Esophagus squamous epithelium (tissue), 4 donors: ENCODE results near the gene TBL1X.

Experiments used
- POLR2A ChIP-seq, 4 donors: fragments of 450-650 bp; IDR thresholded peaks; one replicate each; pipeline ENCODE4 v1.6.1; 2017; ENCODE audit warnings: antibody characterized with exemption in 4 of 4, mild to moderate bottlenecking in 4 of 4, moderate library complexity in 3 of 4
- TF ChIP-seq, protein P1 (sequence below), 6 experiments: fragments of 450-650 bp in 4 of 6; fragments of 200-600 bp in 2 of 6; sonication (generic) in 2 of 6; IDR thresholded peaks; one replicate each; pipeline ENCODE4 v1.5.1; 2016 to 2019; ENCODE audit warnings: antibody characterized with exemption in 6 of 6, mild to moderate bottlenecking in 4 of 6, moderate library complexity in 4 of 6

DNA sequence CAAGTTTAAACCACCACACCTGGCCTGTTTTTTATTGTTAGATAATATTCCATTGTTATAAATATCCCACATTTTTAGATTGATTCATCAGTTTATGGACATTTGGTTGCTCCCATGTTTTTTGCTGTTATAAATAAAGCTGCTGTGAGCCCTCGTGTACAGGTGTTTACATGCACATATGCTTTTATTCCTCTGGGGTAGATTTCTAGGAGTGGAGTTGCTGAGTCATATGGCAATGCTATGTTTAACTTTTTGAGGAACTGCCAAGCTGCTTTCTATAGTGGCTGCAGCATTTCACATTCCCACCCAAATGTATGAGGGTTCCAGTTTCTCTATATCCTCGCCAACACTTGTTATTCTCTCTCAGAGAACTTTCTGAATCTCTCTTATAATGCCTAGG, 90.5 kb downstream of the TBL1X start:
- TF ChIP-seq, protein P1, sequence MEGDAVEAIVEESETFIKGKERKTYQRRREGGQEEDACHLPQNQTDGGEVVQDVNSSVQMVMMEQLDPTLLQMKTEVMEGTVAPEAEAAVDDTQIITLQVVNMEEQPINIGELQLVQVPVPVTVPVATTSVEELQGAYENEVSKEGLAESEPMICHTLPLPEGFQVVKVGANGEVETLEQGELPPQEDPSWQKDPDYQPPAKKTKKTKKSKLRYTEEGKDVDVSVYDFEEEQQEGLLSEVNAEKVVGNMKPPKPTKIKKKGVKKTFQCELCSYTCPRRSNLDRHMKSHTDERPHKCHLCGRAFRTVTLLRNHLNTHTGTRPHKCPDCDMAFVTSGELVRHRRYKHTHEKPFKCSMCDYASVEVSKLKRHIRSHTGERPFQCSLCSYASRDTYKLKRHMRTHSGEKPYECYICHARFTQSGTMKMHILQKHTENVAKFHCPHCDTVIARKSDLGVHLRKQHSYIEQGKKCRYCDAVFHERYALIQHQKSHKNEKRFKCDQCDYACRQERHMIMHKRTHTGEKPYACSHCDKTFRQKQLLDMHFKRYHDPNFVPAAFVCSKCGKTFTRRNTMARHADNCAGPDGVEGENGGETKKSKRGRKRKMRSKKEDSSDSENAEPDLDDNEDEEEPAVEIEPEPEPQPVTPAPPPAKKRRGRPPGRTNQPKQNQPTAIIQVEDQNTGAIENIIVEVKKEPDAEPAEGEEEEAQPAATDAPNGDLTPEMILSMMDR (IDR thresholded peaks at IDR 0.05): no peak
- TF ChIP-seq POLR2A (IDR thresholded peaks at IDR 0.05): no peak
